ENCODE measurements around the gene ADK. TPM values are rescaled to one million over a fixed set of nuclear protein-coding genes. Genes with fewer than 3 reads are reported as not detected.
"Not testable (repeated sequence)": the region's sequence is repeated elsewhere in the genome, so short reads cannot be mapped to it uniquely, and the experiment has no call there.

ADK gene
- total and polyA plus RNA-seq, 2 of the 13 experiments (the other 11 are each of a cell fraction or from before 2014, with no cell fraction given): 48.6 to 79.1 TPM

GRCh38 chr10:74568896-74569295 lies 417.9 kb downstream of the ADK start:
- not testable (repeated sequence) for BruUV-seq (replicated peaks)

GRCh38 chr10:74573497-74573896 lies 422.5 kb downstream of the ADK start:
- BruUV-seq (replicated peaks); DNase-seq (ENCODE audit: low spot score); intact Hi-C loops (cut with micrococcal nuclease; ENCODE audit: unreplicated experiment); ATAC-seq; H3K4me3 ChIP-seq (replicated peaks in 1 of 3; ENCODE audit: insufficient read depth in 1 of 3, low read depth in 2 of 3, low read length in 3 of 3); POLR2A ChIA-PET; H4K20me1 ChIP-seq (ENCODE audit: insufficient read depth, low read length); in situ Hi-C loops (cut with HindIII; ENCODE audit: extremely low pct_ligation_motif_present, low pct_unique_long_range_greater_than_20kb); H3K4me2 ChIP-seq (ENCODE audit: low read depth, low read length); H3K9me3 ChIP-seq (ENCODE audit: low read length); FAIRE-seq; H3K36me3 ChIP-seq (replicated peaks in 1 of 2; ENCODE audit: control insufficient read depth in 1 of 2, insufficient read depth in 2 of 2, low read length in 2 of 2); H3K27ac ChIP-seq (ENCODE audit: extremely low read length, insufficient read depth, low read length); H2AFZ ChIP-seq (ENCODE audit: low read length); H3K4me1 ChIP-seq (ENCODE audit: insufficient read depth, low read length); H3K27me3 ChIP-seq (ENCODE audit: control insufficient read depth in 1 of 2, insufficient read depth in 2 of 2, low read length in 2 of 2); CTCF ChIA-PET (ENCODE audit: low intra/inter-chr PET ratio, low total read pairs); H3K79me2 ChIP-seq (ENCODE audit: insufficient read depth, low read length); H3K9ac ChIP-seq (ENCODE audit: insufficient read depth, low read depth, low read length); TF ChIP-seq FOXA1 (IDR thresholded peaks at IDR 0.05): not testable (repeated sequence)
- WGBS (ENCODE audit: low lambda C conversion rate): 83% methylated on average over 7 of the region's 12 CpGs
- TF ChIP-seq ZNF281 (CRISPR knock-in tag; IDR thresholded peaks at IDR 0.05; ENCODE audit: borderline replicate concordance) (peak; percentile 66; the same call in 1 of the 2 replicates), ZBTB33 (CRISPR knock-in tag; IDR thresholded peaks at IDR 0.05) (peak; percentile 69; the same call in 1 of the 2 replicates), FOXA1 (CRISPR knock-in tag; IDR thresholded peaks at IDR 0.05) (peak; percentile 31; the same call in 1 of the 2 replicates)

More at GRCh38 chr10:74568896-74569295, 417.9 kb downstream of the ADK start:
- H3K79me2 ChIP-seq (ENCODE audit: insufficient read depth, low read length); H3K4me2 ChIP-seq (ENCODE audit: low read depth, low read length); H3K4me1 ChIP-seq (ENCODE audit: insufficient read depth, low read length); H3K9ac ChIP-seq (ENCODE audit: insufficient read depth, low read depth, low read length); H4K20me1 ChIP-seq (ENCODE audit: insufficient read depth, low read length); CTCF ChIA-PET (ENCODE audit: low intra/inter-chr PET ratio, low total read pairs); H3K4me3 ChIP-seq (replicated peaks in 1 of 3; ENCODE audit: insufficient read depth in 1 of 3, low read depth in 2 of 3, low read length in 3 of 3); DNase-seq (ENCODE audit: low spot score); POLR2A ChIA-PET; in situ Hi-C loops (cut with HindIII; ENCODE audit: extremely low pct_ligation_motif_present, low pct_unique_long_range_greater_than_20kb); ATAC-seq; H3K9me3 ChIP-seq (ENCODE audit: low read length); H2AFZ ChIP-seq (ENCODE audit: low read length); H3K27me3 ChIP-seq (ENCODE audit: control insufficient read depth in 1 of 2, insufficient read depth in 2 of 2, low read length in 2 of 2); H3K36me3 ChIP-seq (replicated peaks in 1 of 2; ENCODE audit: control insufficient read depth in 1 of 2, insufficient read depth in 2 of 2, low read length in 2 of 2); FAIRE-seq; intact Hi-C loops (cut with micrococcal nuclease; ENCODE audit: unreplicated experiment); H3K27ac ChIP-seq (ENCODE audit: extremely low read length, insufficient read depth, low read length): not testable (repeated sequence)
- WGBS (ENCODE audit: low lambda C conversion rate): 97% methylated on average over 4 of the region's 4 CpGs
